ENCODE measurements around the gene CD93. TPM values are rescaled to one million over a fixed set of nuclear protein-coding genes. Genes with fewer than 3 reads are reported as not detected.

Gene CD93
- total RNA-seq, 2 experiments from 2014 or later: 0.05 TPM; not detected in 1

- Mint-ChIP-seq H3K9me3 (peaks cover 1% of the 10 kb centered on the region), H3K4me3 (no peak overlapping the region), H3K27me3 (ENCODE audit: low read depth) (peaks cover 42% of the 10 kb centered on the region), H3K36me3 (ENCODE audit: low read depth) (no peaks in the 10 kb centered on the region), H3K27ac (no peak overlapping the region), H3K4me1 (ENCODE audit: low read depth) (peaks cover 4% of the 10 kb centered on the region)
- intact Hi-C loops (cut with micrococcal nuclease): loop anchor here (2.0 kb wide), 1 partner anchor 184 kb away; no protein-coding TSS in a partner anchor
- CTCF ChIA-PET: interaction anchor here (0.9 kb wide), 1 partner anchor 148 kb away, joined by 4 read pairs; no protein-coding TSS in a partner anchor
- peak; percentile 51 for DNase-seq
Observed at GRCh38 chr20:23050847-23051627, 35.1 kb downstream of the CD93 start.

DNA sequence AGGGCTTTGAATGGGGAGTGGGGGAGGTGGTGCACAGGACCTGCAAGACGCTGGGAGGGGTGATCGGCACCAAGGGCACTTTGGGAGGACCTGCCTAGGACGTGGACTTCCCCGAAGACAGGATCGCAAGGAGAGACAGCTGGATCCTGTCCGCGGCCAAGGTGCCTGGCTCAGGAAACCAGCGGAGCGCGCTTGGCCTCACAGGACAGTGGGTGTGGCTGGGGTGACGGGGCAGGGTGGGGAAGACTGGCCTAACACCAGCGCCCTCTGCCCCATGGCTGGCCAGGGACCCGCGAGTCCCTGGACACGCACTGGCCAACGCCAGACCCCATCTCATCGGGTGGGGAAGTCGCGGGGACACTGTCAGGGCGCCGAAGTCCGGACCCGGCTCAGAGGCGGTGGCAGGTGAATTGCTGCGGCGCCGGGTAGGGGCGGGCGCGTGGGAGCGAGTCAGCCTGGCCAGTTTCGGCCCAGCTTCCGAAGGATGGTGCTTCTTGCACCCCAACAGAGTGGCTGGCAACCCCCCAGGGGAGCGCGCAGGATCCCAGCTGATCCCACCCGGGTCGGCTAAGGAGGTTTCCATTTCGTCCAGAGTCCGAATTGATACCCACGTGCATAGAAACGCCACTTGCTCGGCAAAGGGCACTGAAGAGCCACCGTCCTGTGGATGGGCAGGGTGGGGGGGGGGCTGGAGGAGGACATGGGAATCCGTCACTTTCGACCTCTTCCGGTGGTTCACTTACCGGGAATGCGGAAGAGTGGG, 35.9 kb downstream of the CD93 start:
- Mint-ChIP-seq H3K27ac (no peak overlapping the region), H3K9me3 (no peaks in the 10 kb centered on the region), H3K4me3 (no peak overlapping the region)

GRCh38 chr20:23049201-23050075, 36.7 kb downstream of the CD93 start, which contains the start of gene THBD:
Gene THBD, minus strand, starts transcription at chr20:23049672. Its CDS starts 168 bp downstream, at chr20:23049504.
- DNase-seq: peak; percentile 9
- intact Hi-C loops (cut with micrococcal nuclease): loop anchor here (2.0 kb wide), 1 partner anchor 185 kb away; no protein-coding TSS in a partner anchor
- Mint-ChIP-seq H3K27ac (no peak within 1 kb of the TSS), H3K4me1 (ENCODE audit: low read depth) (peaks cover 4% of the 10 kb centered on the region), H3K36me3 (ENCODE audit: low read depth) (no peaks in the 10 kb centered on the region), H3K9me3 (no peaks in the 10 kb centered on the region), H3K27me3 (ENCODE audit: low read depth) (peaks cover 48% of the 10 kb centered on the region), H3K4me3 (no peak within 1 kb of the TSS)
- CTCF ChIA-PET: no interaction called here

More for the DNA sequence above, 35.9 kb downstream of the CD93 start:
- no peaks in the 10 kb centered on the region for H3K36me3 Mint-ChIP-seq (ENCODE audit: low read depth)
- DNase-seq: no peak
- CTCF ChIA-PET: interaction anchor here (0.9 kb wide), 1 partner anchor 148 kb away, joined by 4 read pairs; no protein-coding TSS in a partner anchor
- intact Hi-C loops (cut with micrococcal nuclease): loop anchor here (2.0 kb wide), 1 partner anchor 185 kb away; no protein-coding TSS in a partner anchor
- H3K27me3 Mint-ChIP-seq (ENCODE audit: low read depth): peaks cover 45% of the 10 kb centered on the region
- peaks cover 4% of the 10 kb centered on the region for H3K4me1 Mint-ChIP-seq (ENCODE audit: low read depth)

- CTCF ChIA-PET: no interaction called here
- intact Hi-C loops (cut with micrococcal nuclease): no loop called here
- peak; percentile 16 for DNase-seq
- H3K4me3 Mint-ChIP-seq: no peak overlapping the region
- peaks cover 48% of the 10 kb centered on the region for H3K27me3 Mint-ChIP-seq (ENCODE audit: low read depth)
- H3K4me1 Mint-ChIP-seq (ENCODE audit: low read depth): peaks cover 4% of the 10 kb centered on the region
- H3K27ac Mint-ChIP-seq: no peak overlapping the region
- H3K36me3 Mint-ChIP-seq (ENCODE audit: low read depth): no peaks in the 10 kb centered on the region
- H3K9me3 Mint-ChIP-seq: no peaks in the 10 kb centered on the region
Observed at GRCh38 chr20:23048283-23049200, 37.6 kb downstream of the CD93 start.

GRCh38 chr20:23047738-23048214, 38.3 kb downstream of the CD93 start:
- Mint-ChIP-seq H3K4me3 (no peak overlapping the region), H3K27ac (no peak overlapping the region), H3K4me1 (ENCODE audit: low read depth) (peaks cover 4% of the 10 kb centered on the region), H3K27me3 (ENCODE audit: low read depth) (peaks cover 44% of the 10 kb centered on the region), H3K36me3 (ENCODE audit: low read depth) (no peaks in the 10 kb centered on the region), H3K9me3 (no peaks in the 10 kb centered on the region)
- DNase-seq: no peak
- intact Hi-C loops (cut with micrococcal nuclease): no loop called here
- CTCF ChIA-PET: no interaction called here

- Mint-ChIP-seq H3K4me1 (ENCODE audit: low read depth) (peaks cover 4% of the 10 kb centered on the region), H3K4me3 (no peak overlapping the region), H3K9me3 (no peaks in the 10 kb centered on the region), H3K36me3 (ENCODE audit: low read depth) (no peaks in the 10 kb centered on the region), H3K27me3 (ENCODE audit: low read depth) (peaks cover 38% of the 10 kb centered on the region), H3K27ac (no peak overlapping the region)
- intact Hi-C loops (cut with micrococcal nuclease): no loop called here
- CTCF ChIA-PET: no interaction called here
- no peak for DNase-seq
Observed at GRCh38 chr20:23047001-23047737, 39.0 kb downstream of the CD93 start.

DNA sequence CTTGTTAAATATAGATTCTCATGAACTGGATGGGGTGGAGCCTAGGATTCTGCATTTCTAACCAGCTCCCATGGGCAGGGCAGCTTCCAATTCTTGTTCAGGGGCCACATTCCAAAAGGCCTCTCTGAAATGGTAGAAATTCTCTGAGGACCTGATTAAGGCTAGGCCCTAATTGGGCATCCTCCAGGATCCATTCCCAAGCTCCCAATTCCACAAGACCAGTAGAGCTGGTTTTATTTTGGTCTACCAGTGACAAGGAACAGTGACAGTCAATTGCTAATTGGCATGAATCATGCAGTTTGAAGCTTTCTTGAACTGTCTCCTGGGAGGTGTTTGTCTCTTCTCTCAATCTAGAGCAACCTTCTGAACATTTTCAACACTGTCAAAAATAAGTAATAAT, 39.7 kb downstream of the CD93 start:
- H3K27ac Mint-ChIP-seq: no peak overlapping the region
- peaks cover 33% of the 10 kb centered on the region for H3K27me3 Mint-ChIP-seq (ENCODE audit: low read depth)
- CTCF ChIA-PET: no interaction called here
- H3K36me3 Mint-ChIP-seq (ENCODE audit: low read depth): no peaks in the 10 kb centered on the region
- H3K9me3 Mint-ChIP-seq: no peaks in the 10 kb centered on the region
- intact Hi-C loops (cut with micrococcal nuclease): no loop called here
- peaks cover 4% of the 10 kb centered on the region for H3K4me1 Mint-ChIP-seq (ENCODE audit: low read depth)
- DNase-seq: no peak
- no peak overlapping the region for H3K4me3 Mint-ChIP-seq

- Mint-ChIP-seq H3K27ac (no peak overlapping the region), H3K27me3 (ENCODE audit: low read depth) (peaks cover 24% of the 10 kb centered on the region), H3K9me3 (no peaks in the 10 kb centered on the region), H3K4me1 (ENCODE audit: low read depth) (peaks cover 2% of the 10 kb centered on the region), H3K36me3 (ENCODE audit: low read depth) (no peaks in the 10 kb centered on the region), H3K4me3 (no peak overlapping the region)
- intact Hi-C loops (cut with micrococcal nuclease): no loop called here
- no peak for DNase-seq
- CTCF ChIA-PET: interaction anchor here (0.6 kb wide), 1 partner anchor 358 kb away, joined by 4 read pairs; no protein-coding TSS in a partner anchor
Observed at GRCh38 chr20:23043376-23043775, 42.7 kb downstream of the CD93 start.

DNA sequence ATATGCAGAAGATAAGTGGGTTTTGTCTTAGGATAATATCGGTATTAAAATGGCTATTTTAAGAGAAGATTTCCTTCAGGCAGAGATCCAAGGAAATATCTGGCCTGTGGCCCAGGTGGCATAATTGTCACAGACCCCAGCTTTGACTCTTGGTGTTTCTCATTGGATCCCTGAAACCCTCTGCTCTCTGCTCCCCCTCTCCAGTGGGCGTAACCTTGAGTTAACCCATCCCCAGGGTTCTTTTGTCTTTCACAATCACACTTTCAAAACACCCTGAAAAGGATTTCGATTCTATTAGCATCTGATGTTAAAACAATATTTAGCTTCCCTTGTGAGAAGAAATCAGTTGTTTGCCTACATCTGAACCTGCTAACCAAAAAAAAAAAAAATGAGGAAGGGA, 43.9 kb downstream of the CD93 start:
- Mint-ChIP-seq H3K27ac (no peak overlapping the region), H3K4me3 (no peak overlapping the region)
- CTCF ChIA-PET: no interaction called here

GRCh38 chr20:23039885-23040508, 46.1 kb downstream of the CD93 start:
- Mint-ChIP-seq H3K4me1 (ENCODE audit: low read depth) (no peaks in the 10 kb centered on the region), H3K27ac (no peak overlapping the region), H3K36me3 (ENCODE audit: low read depth) (no peaks in the 10 kb centered on the region), H3K27me3 (ENCODE audit: low read depth) (peaks cover 7% of the 10 kb centered on the region), H3K4me3 (no peak overlapping the region), H3K9me3 (no peaks in the 10 kb centered on the region)
- no peak for DNase-seq
- CTCF ChIA-PET: no interaction called here
- intact Hi-C loops (cut with micrococcal nuclease): no loop called here

More for the DNA sequence above, 43.9 kb downstream of the CD93 start:
- no peaks in the 10 kb centered on the region for H3K9me3 Mint-ChIP-seq
- H3K36me3 Mint-ChIP-seq (ENCODE audit: low read depth): no peaks in the 10 kb centered on the region
- intact Hi-C loops (cut with micrococcal nuclease): no loop called here
- no peak for DNase-seq
- peaks cover 2% of the 10 kb centered on the region for H3K4me1 Mint-ChIP-seq (ENCODE audit: low read depth)
- peaks cover 16% of the 10 kb centered on the region for H3K27me3 Mint-ChIP-seq (ENCODE audit: low read depth)
